ENCODE measurements around the gene MANEA.

DNA sequence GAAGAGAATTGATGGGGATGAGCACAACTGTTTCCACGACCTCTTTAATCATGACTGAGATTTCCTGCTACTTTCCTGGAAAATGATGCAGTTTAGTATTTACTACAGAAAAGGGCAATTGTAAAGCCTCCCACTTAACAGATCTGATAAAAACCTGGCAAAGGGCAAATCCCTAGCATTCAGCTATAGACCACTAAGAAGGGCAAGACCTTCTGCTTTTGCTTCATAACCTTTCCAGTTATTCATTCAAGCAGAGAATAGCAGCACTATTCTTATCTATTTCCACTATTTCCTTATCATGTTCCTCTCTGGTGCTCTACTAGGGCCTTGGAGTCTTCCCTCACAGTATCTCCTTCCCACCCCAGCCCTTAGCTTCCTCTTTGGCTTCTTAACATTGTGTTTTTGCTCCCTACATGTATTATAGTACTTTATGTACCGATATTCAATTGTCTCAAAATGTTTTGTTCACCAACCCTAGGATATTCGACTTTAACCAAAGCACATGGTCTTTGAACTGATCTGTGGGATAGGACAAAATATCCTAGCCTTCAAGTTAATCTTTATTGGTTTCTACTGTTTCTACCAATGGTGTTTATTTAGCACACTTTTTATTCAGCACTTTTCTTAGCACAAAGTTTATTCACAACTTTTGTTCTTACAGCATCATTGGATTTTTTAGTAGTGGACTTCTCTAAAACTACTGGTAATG, 32.7 kb upstream of the MANEA start:
- TF ChIP-seq ZFP3 (CRISPR knock-in tag; IDR thresholded peaks at IDR 0.05) (no peak), ZFP30 (CRISPR knock-in tag; IDR thresholded peaks at IDR 0.05) (no peak), ZNF70 (CRISPR knock-in tag; IDR thresholded peaks at IDR 0.05) (no peak), GLIS3 (CRISPR knock-in tag; IDR thresholded peaks at IDR 0.05) (no peak), ARNTL (CRISPR knock-in tag; IDR thresholded peaks at IDR 0.05; ENCODE audit: borderline replicate concordance, low read depth) (no peak), SNAI2 (CRISPR knock-in tag; IDR thresholded peaks at IDR 0.05) (no peak), ZNF8 (CRISPR knock-in tag; IDR thresholded peaks at IDR 0.05) (no peak), ZC3H10 (CRISPR knock-in tag; IDR thresholded peaks at IDR 0.05) (no peak), BACH2 (CRISPR knock-in tag; IDR thresholded peaks at IDR 0.05; ENCODE audit: borderline replicate concordance) (no peak)
- TF ChIP-seq, protein P1, sequence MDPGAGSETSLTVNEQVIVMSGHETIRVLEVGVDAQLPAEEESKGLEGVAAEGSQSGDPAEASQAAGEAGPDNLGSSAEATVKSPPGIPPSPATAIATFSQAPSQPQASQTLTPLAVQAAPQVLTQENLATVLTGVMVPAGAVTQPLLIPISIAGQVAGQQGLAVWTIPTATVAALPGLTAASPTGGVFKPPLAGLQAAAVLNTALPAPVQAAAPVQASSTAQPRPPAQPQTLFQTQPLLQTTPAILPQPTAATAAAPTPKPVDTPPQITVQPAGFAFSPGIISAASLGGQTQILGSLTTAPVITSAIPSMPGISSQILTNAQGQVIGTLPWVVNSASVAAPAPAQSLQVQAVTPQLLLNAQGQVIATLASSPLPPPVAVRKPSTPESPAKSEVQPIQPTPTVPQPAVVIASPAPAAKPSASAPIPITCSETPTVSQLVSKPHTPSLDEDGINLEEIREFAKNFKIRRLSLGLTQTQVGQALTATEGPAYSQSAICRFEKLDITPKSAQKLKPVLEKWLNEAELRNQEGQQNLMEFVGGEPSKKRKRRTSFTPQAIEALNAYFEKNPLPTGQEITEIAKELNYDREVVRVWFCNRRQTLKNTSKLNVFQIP (CRISPR knock-in tag; IDR thresholded peaks at IDR 0.05; ENCODE audit: borderline replicate concordance, low read depth): no peak
- TF ChIP-seq, protein P2, sequence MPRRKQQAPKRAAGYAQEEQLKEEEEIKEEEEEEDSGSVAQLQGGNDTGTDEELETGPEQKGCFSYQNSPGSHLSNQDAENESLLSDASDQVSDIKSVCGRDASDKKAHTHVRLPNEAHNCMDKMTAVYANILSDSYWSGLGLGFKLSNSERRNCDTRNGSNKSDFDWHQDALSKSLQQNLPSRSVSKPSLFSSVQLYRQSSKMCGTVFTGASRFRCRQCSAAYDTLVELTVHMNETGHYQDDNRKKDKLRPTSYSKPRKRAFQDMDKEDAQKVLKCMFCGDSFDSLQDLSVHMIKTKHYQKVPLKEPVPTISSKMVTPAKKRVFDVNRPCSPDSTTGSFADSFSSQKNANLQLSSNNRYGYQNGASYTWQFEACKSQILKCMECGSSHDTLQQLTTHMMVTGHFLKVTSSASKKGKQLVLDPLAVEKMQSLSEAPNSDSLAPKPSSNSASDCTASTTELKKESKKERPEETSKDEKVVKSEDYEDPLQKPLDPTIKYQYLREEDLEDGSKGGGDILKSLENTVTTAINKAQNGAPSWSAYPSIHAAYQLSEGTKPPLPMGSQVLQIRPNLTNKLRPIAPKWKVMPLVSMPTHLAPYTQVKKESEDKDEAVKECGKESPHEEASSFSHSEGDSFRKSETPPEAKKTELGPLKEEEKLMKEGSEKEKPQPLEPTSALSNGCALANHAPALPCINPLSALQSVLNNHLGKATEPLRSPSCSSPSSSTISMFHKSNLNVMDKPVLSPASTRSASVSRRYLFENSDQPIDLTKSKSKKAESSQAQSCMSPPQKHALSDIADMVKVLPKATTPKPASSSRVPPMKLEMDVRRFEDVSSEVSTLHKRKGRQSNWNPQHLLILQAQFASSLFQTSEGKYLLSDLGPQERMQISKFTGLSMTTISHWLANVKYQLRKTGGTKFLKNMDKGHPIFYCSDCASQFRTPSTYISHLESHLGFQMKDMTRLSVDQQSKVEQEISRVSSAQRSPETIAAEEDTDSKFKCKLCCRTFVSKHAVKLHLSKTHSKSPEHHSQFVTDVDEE (CRISPR knock-in tag; IDR thresholded peaks at IDR 0.05): no peak
